Panc1 (cell line): ENCODE data around the gene ZC3H12D. TPM values are rescaled to one million over a fixed set of nuclear protein-coding genes. Genes with fewer than 3 reads are reported as not detected.

Experiments used
- ATAC-seq: fragments of 200-7000 bp; cut with Tn5 transposase; 2 replicates; pipeline ENCODE4 v1.9.1; 2020; ENCODE audit warnings: mild to moderate bottlenecking, moderate library complexity
- BruUV-seq: library from RNA; stranded (reverse); fragments of 400-500 nt; replicated peaks from 2 replicates; lab custom pipeline; 2021; lab: Mats Ljungman, UMichigan
- CTCF ChIA-PET: fragments of 300-600 bp; sonication (Branson Sonifier 250); formaldehyde crosslinking; loops from one replicate; lab custom pipeline; 2022; ENCODE audit warnings: antibody characterized with exemption; lab: Charles Lee
- POLR2A ChIA-PET: fragments of 300-600 bp; sonication (Branson Sonifier 250); formaldehyde crosslinking; loops from one replicate; lab custom pipeline; 2022; ENCODE audit warnings: antibody characterized with exemption; lab: Charles Lee
- DNase-seq: peaks from one replicate; pipeline ENCODE4 v3.0.0-alpha.2; 2010; ENCODE audit warnings: low read depth, low spot score
- H3K27ac ChIP-seq: 2 replicates; pipeline ENCODE4 v1.5.1; 2011; ENCODE audit warnings: mild to moderate bottlenecking, low read length, inconsistent platforms
- H3K27me3 ChIP-seq: fragments of 200-500 bp; sonication (Bioruptor generic); 2 replicates; pipeline ENCODE4 v1.6.0; 2014; ENCODE audit warnings: low read length, inconsistent platforms; ENCODE audit not compliant: control insufficient read depth, insufficient read depth
- H3K36me3 ChIP-seq: fragments of 200-500 bp; sonication (Bioruptor generic); 2 replicates; pipeline ENCODE4 v1.5.1; 2014; ENCODE audit warnings: inconsistent platforms, mild to moderate bottlenecking, low read length, moderate library complexity; ENCODE audit not compliant: control insufficient read depth, insufficient read depth
- H3K4me1 ChIP-seq: 2 replicates; pipeline ENCODE4 v1.5.1; 2011; ENCODE audit warnings: inconsistent platforms, mild to moderate bottlenecking, low read length, moderate library complexity; ENCODE audit not compliant: control insufficient read depth, insufficient read depth
- H3K4me3 ChIP-seq, 2 experiments: 2 replicates each; pipeline ENCODE4 v1.5.1; 2011 to 2012; ENCODE audit warnings: low read depth in 2 of 2, low read length in 2 of 2, mild to moderate bottlenecking in 2 of 2, inconsistent platforms in 1 of 2, moderate library complexity in 1 of 2
- H3K9me3 ChIP-seq: fragments of 200-500 bp; sonication (Bioruptor generic); 2 replicates; pipeline ENCODE4 v1.5.1; 2014; ENCODE audit warnings: low read depth, mild to moderate bottlenecking, inconsistent platforms, low read length, moderate library complexity; ENCODE audit not compliant: control insufficient read depth, insufficient read depth
- CTCF ChIP-seq: fragments of 450-650 bp; IDR thresholded peaks from 2 replicates; pipeline ENCODE4 v1.5.1; 2017; ENCODE audit warnings: mild to moderate bottlenecking
- POLR2AphosphoS5 ChIP-seq: IDR thresholded peaks from 2 replicates; pipeline ENCODE4 v1.6.1; 2012; ENCODE audit warnings: mild to moderate bottlenecking, low read depth, low read length, moderate library complexity
- REST ChIP-seq, 2 experiments: IDR thresholded peaks; 2 replicates each; pipeline ENCODE4 v1.6.1; 2011 to 2012; ENCODE audit warnings: low read depth in 2 of 2, control low read depth in 1 of 2, low read length in 1 of 2, mild to moderate bottlenecking in 1 of 2, moderate library complexity in 1 of 2; ENCODE audit not compliant: insufficient read depth in 1 of 2
- SIN3A ChIP-seq: IDR thresholded peaks from 2 replicates; pipeline ENCODE4 v1.6.1; 2012; ENCODE audit warnings: low read depth, mild to moderate bottlenecking, low read length, moderate library complexity, borderline replicate concordance; ENCODE audit not compliant: insufficient read depth
- TCF7L2 ChIP-seq: IDR thresholded peaks from 2 replicates; pipeline ENCODE4 v1.6.1; 2011; ENCODE audit warnings: mild to moderate bottlenecking, low read depth, low read length, inconsistent platforms
- in situ Hi-C: cut with HindIII; loops from 2 replicates; pipeline ENCODE4 v1.10.0; 2016; ENCODE audit warnings: low sequenced_read_pairs, low pct_unique_long_range_greater_than_20kb
- intact Hi-C: fragments of 100-400 bp; cut with micrococcal nuclease; formaldehyde crosslinking; loops from one replicate; pipeline ENCODE4 v1.10.0; 2022; ENCODE audit not compliant: unreplicated experiment
- total RNA-seq: library from RNA; stranded (reverse); gene quantifications from one replicate; pipeline ENCODE4 v1.2.1, GENCODE V29; 2021; ENCODE audit not compliant: unreplicated experiment

The ZC3H12D gene
- total RNA-seq, 1 experiment from 2014 or later = 0.26 TPM

- BruUV-seq = no TSS peak
- in situ Hi-C loops = no loop called here
- no peaks in the 10 kb centered on the region for H3K9me3 ChIP-seq
- CTCF ChIA-PET = no interaction called here
- peak overlapping the region in 1 of 2 experiments; percentile 20; a peak in 2 of 4 replicates for H3K4me3 ChIP-seq
- H3K4me1 ChIP-seq = peaks cover 11% of the 10 kb centered on the region; the same call in 1 of the 2 replicates
- H3K27ac ChIP-seq = no peak overlapping the region
- H3K27me3 ChIP-seq = no peaks in the 10 kb centered on the region
- no peak for DNase-seq
- peak; percentile 7; the same call in 1 of the 2 replicates for ATAC-seq
- POLR2A ChIA-PET = no interaction called here
- intact Hi-C loops = no loop called here
- H3K36me3 ChIP-seq = no peaks in the 10 kb centered on the region
- TF ChIP-seq CTCF (no peak), SIN3A (no peak), TCF7L2 (no peak), REST (IDR thresholded peaks at IDR 0.05; ENCODE audit: insufficient read depth in 1 of 2, low read depth in 2 of 2, low read length in 1 of 2) (no peak), POLR2AphosphoS5 (no peak)
Observed at GRCh38 chr6:149451376-149452036, 33.3 kb downstream of the ZC3H12D start.

GRCh38 chr6:149450679-149451375 lies 34.0 kb downstream of the ZC3H12D start:
- Histone ChIP-seq H3K36me3 (no peaks in the 10 kb centered on the region), H3K27me3 (no peaks in the 10 kb centered on the region), H3K27ac (no peak overlapping the region), H3K4me1 (peaks cover 11% of the 10 kb centered on the region; the same call in 1 of the 2 replicates), H3K9me3 (no peaks in the 10 kb centered on the region), H3K4me3 (peak overlapping the region; percentile 11 to 20; a peak in 3 of 4 replicates)
- ChIA-PET CTCF (no interaction called here), POLR2A (no interaction called here)
- ATAC-seq (peak; percentile 32; the same call in 1 of the 2 replicates), DNase-seq (no peak)
- in situ Hi-C loops (no loop called here), intact Hi-C loops (no loop called here)
- TF ChIP-seq REST (IDR thresholded peaks at IDR 0.05; ENCODE audit: insufficient read depth in 1 of 2, low read depth in 2 of 2, low read length in 1 of 2) (no peak), SIN3A (no peak), TCF7L2 (no peak), POLR2AphosphoS5 (no peak), CTCF (no peak)
- BruUV-seq = no TSS peak
